ENCODE results near the gene DDIT3.
"Not testable (repeated sequence)": the region's sequence is repeated elsewhere in the genome, so short reads cannot be mapped to it uniquely, and the experiment has no call there.

Gene DDIT3

DNA sequence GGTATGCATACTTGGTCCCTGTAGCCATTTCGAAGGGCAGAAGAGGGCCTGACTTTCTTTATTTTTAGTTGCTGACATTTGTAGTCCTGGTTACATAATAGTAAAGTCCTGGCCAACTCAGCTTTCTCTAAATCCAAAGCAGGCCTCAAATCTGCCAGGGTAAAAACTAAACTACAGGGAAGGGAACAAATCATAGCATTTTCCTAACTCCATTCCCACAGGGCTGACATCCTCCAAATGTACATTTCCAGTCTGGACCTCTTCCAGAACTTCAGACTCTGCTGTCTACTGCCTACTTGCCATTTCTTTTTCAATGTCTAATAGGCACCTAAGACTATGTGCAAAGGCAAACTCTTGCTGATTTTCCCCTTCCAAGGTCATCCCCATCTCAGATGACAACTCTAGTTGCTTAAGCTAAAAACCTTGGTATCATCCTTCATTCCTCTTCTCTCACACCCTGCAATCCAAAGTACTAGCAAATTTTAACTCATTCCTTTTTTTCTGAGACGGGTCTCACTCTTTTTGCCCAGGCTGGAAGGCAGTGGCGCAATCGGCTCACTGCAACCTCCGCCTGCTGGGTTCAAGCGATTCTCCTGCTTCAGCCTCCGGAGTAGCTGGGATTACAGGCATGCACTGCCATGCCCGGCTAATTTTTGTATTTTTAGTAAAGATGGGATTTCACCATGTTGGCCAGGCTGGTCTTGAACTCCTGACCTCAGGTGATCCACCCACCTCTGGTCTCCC lies 2.0 kb downstream of the DDIT3 start:
- H3K27ac ChIP-seq, result no peak overlapping the region
- in situ Hi-C loops (cut with HindIII; ENCODE audit: low pct_ligation_motif_present, low sequenced_read_pairs), result no loop called here
- H3K4me3 ChIP-seq (ENCODE audit: low read depth, low read length), result peak overlapping the region; percentile 80
- H3K27me3 ChIP-seq (replicated peaks), result no peaks in the 10 kb centered on the region
- no peak for TF ChIP-seq CTCF (IDR thresholded peaks at IDR 0.05; ENCODE audit: low read depth, low read length, missing control alignments)
- DNase-seq, result no peak
- H3K36me3 ChIP-seq (replicated peaks), result peaks cover 47% of the 10 kb centered on the region

GRCh38 chr12:57517718-57518117 lies 2.6 kb downstream of the DDIT3 start:
- not testable (repeated sequence) for H3K27ac ChIP-seq

GRCh38 chr12:57517187-57517586 lies 3.1 kb downstream of the DDIT3 start:
- Histone ChIP-seq H3K4me3 (ENCODE audit: low read depth, low read length) (no peak overlapping the region), H3K27me3 (replicated peaks) (no peaks in the 10 kb centered on the region), H3K36me3 (replicated peaks) (peaks cover 56% of the 10 kb centered on the region), H3K27ac (no peak overlapping the region)
- TF ChIP-seq CTCF (IDR thresholded peaks at IDR 0.05; ENCODE audit: low read depth, low read length, missing control alignments), result no peak
- DNase-seq, result peak; percentile 7
- in situ Hi-C loops (cut with HindIII; ENCODE audit: low pct_ligation_motif_present, low sequenced_read_pairs), result no loop called here

More at GRCh38 chr12:57517718-57518117, 2.6 kb downstream of the DDIT3 start:
- in situ Hi-C loops (cut with HindIII; ENCODE audit: low pct_ligation_motif_present, low sequenced_read_pairs); H3K27me3 ChIP-seq (replicated peaks); H3K4me3 ChIP-seq (ENCODE audit: low read depth, low read length); DNase-seq: not testable (repeated sequence)
- peaks cover 53% of the 10 kb centered on the region for H3K36me3 ChIP-seq (replicated peaks)

DNA sequence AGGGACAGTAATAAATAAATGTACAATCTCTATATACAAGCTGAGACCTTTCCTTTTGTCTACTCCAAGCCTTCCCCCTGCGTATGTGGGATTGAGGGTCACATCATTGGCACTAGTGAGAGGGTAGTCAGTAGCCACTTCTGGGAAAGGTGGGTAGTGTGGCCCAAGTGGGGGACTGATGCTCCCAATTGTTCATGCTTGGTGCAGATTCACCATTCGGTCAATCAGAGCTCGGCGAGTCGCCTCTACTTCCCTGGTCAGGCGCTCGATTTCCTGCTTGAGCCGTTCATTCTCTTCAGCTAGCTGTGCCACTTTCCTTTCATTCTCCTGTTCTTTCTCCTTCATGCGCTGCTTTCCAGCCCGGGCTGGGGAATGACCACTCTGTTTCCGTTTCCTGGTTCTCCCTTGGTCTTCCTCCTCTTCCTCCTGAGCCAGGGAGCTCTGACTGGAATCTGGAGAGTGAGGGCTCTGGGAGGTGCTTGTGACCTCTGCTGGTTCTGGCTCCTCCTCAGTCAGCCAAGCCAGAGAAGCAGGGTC lies 3.6 kb downstream of the DDIT3 start:
- Histone ChIP-seq H3K4me3 (ENCODE audit: low read depth, low read length) (no peak overlapping the region), H3K27ac (no peak overlapping the region), H3K36me3 (replicated peaks) (peaks cover 61% of the 10 kb centered on the region), H3K27me3 (replicated peaks) (no peaks in the 10 kb centered on the region)
- no peak for TF ChIP-seq CTCF (IDR thresholded peaks at IDR 0.05; ENCODE audit: low read depth, low read length, missing control alignments)
- no peak for DNase-seq
- in situ Hi-C loops (cut with HindIII; ENCODE audit: low pct_ligation_motif_present, low sequenced_read_pairs), result no loop called here

- DNase-seq, result no peak
- TF ChIP-seq CTCF (IDR thresholded peaks at IDR 0.05; ENCODE audit: low read depth, low read length, missing control alignments), result no peak
- Histone ChIP-seq H3K4me3 (ENCODE audit: low read depth, low read length) (no peak overlapping the region), H3K27me3 (replicated peaks) (no peaks in the 10 kb centered on the region), H3K36me3 (replicated peaks) (peaks cover 68% of the 10 kb centered on the region), H3K27ac (no peak overlapping the region)
- in situ Hi-C loops (cut with HindIII; ENCODE audit: low pct_ligation_motif_present, low sequenced_read_pairs), result no loop called here
Measured at GRCh38 chr12:57515934-57516541, 4.3 kb downstream of the DDIT3 start.

GRCh38 chr12:57515408-57515933 lies 4.8 kb downstream of the DDIT3 start:
- Histone ChIP-seq H3K27ac (no peak overlapping the region), H3K27me3 (replicated peaks) (no peaks in the 10 kb centered on the region), H3K36me3 (replicated peaks) (peaks cover 72% of the 10 kb centered on the region), H3K4me3 (ENCODE audit: low read depth, low read length) (no peak overlapping the region)
- in situ Hi-C loops (cut with HindIII; ENCODE audit: low pct_ligation_motif_present, low sequenced_read_pairs), result no loop called here
- TF ChIP-seq CTCF (IDR thresholded peaks at IDR 0.05; ENCODE audit: low read depth, low read length, missing control alignments), result no peak
- DNase-seq, result no peak

All from brain microvascular endothelial cell (primary cell).